Stimulated activated CD8-positive, alpha-beta memory T cell treated with anti-CD3 and anti-CD28 coated beads, Interleukin-2, amount 100 ng/mL, for 1 hour (primary cell): ENCODE measurements around the gene PRAMEF20.
"Not testable (repeated sequence)": the region's sequence is repeated elsewhere in the genome, so short reads cannot be mapped to it uniquely, and the experiment has no call there.

Experiments used
- DNase-seq, 2 donors: peaks; one replicate each; pipeline ENCODE4 v3.0.0-alpha.2; 2020; ENCODE audit warnings: low read depth in 2 of 2

Gene PRAMEF20

GRCh38 chr1:13410150-13410549 is at the start of gene PRAMEF20:
Gene PRAMEF20 (plus strand): TSS chr1:13410450. CDS start chr1:13416355, 5,905 bp downstream.
- DNase-seq = not testable (repeated sequence)

GRCh38 chr1:13362364-13362763 is 47.9 kb upstream of the PRAMEF20 start:
- DNase-seq = not testable (repeated sequence)

- not testable (repeated sequence) for DNase-seq
Observed at GRCh38 chr1:13364928-13365327, 45.3 kb upstream of the PRAMEF20 start.

- DNase-seq = not testable (repeated sequence)
Observed at GRCh38 chr1:13366536-13366935, 43.7 kb upstream of the PRAMEF20 start.

- DNase-seq = not testable (repeated sequence)
Observed at GRCh38 chr1:13368544-13368943, 41.7 kb upstream of the PRAMEF20 start.

GRCh38 chr1:13378983-13379382 is 31.3 kb upstream of the PRAMEF20 start:
- DNase-seq = not testable (repeated sequence)

GRCh38 chr1:13380380-13380779 is 29.9 kb upstream of the PRAMEF20 start:
- not testable (repeated sequence) for DNase-seq

GRCh38 chr1:13389332-13389731 is 20.9 kb upstream of the PRAMEF20 start, which contains the start of gene PRAMEF17:
Gene PRAMEF17 (plus strand): TSS chr1:13389632. CDS start chr1:13389658, 26 bp downstream.
- not testable (repeated sequence) for DNase-seq

GRCh38 chr1:13393004-13393403 is 17.2 kb upstream of the PRAMEF20 start:
- DNase-seq = not testable (repeated sequence)

- DNase-seq = not testable (repeated sequence)
Observed at GRCh38 chr1:13394761-13395160, 15.5 kb upstream of the PRAMEF20 start.

- not testable (repeated sequence) for DNase-seq
Observed at GRCh38 chr1:13395311-13395710, 14.9 kb upstream of the PRAMEF20 start.

GRCh38 chr1:13407811-13408210 is 2.4 kb upstream of the PRAMEF20 start:
- DNase-seq = no peak

GRCh38 chr1:13430495-13430894 is 20.2 kb downstream of the PRAMEF20 start:
- DNase-seq = no peak

- no peak for DNase-seq
Observed at GRCh38 chr1:13432251-13432650, 22.0 kb downstream of the PRAMEF20 start.

GRCh38 chr1:13433694-13434358 is 23.6 kb downstream of the PRAMEF20 start:
- not testable (repeated sequence) for DNase-seq

GRCh38 chr1:13435458-13435857 is 25.2 kb downstream of the PRAMEF20 start:
- DNase-seq = no peak

- DNase-seq = not testable (repeated sequence)
Observed at GRCh38 chr1:13439104-13439783, 29.0 kb downstream of the PRAMEF20 start.

- DNase-seq = no peak
Observed at GRCh38 chr1:13443335-13443979, 33.2 kb downstream of the PRAMEF20 start.

- DNase-seq = no peak
Observed at GRCh38 chr1:13450204-13450603, 40.0 kb downstream of the PRAMEF20 start.

GRCh38 chr1:13451399-13451965 is 41.2 kb downstream of the PRAMEF20 start:
- no peak for DNase-seq

GRCh38 chr1:13456904-13457532 is 46.8 kb downstream of the PRAMEF20 start:
- no peak for DNase-seq

- DNase-seq = no peak
Observed at GRCh38 chr1:13461977-13462376, 51.7 kb downstream of the PRAMEF20 start.
